Cardiac fibroblast (primary cell): ENCODE results near the gene PDS5A.

Experiments used
- DNase-seq, 2 donors: peaks; one replicate each; pipeline versions ENCODE4 v3.0.0 to v3.0.0-alpha.2; 2010; ENCODE audit warnings: low read depth in 2 of 2
- H3K4me3 ChIP-seq, 2 donors: replicated peaks in 1 of 2; 1 replicate in 1 of 2; 2 replicates in 1 of 2; pipeline ENCODE4 v1.5.1; 2011; ENCODE audit warnings: low read depth in 2 of 2, low read length in 2 of 2, mild to moderate bottlenecking in 2 of 2, moderate library complexity in 1 of 2
- CTCF ChIP-seq: IDR thresholded peaks from one replicate; pipeline ENCODE4 v1.5.1; 2011; ENCODE audit warnings: low read depth, mild to moderate bottlenecking, low read length, inconsistent platforms

PDS5A gene

GRCh38 chr4:39883646-39884045, 94.1 kb downstream of the PDS5A start:
- DNase-seq: peak in 1 of 2 donors; percentile 16
- H3K4me3 ChIP-seq: no peak overlapping the region

GRCh38 chr4:39881789-39882188, 95.9 kb downstream of the PDS5A start:
- TF ChIP-seq CTCF: no peak
- no peak for DNase-seq
- H3K4me3 ChIP-seq: no peak overlapping the region

More at GRCh38 chr4:39883646-39884045, 94.1 kb downstream of the PDS5A start:
- TF ChIP-seq CTCF: no peak

- no peak for TF ChIP-seq CTCF
- H3K4me3 ChIP-seq: no peak overlapping the region
- no peak for DNase-seq
Measured at GRCh38 chr4:39877971-39878370, 99.7 kb downstream of the PDS5A start.

- peak; percentile 33 to 52 for DNase-seq
- TF ChIP-seq CTCF: no peak
- H3K4me3 ChIP-seq: no peak overlapping the region
Measured at GRCh38 chr4:39873823-39874222, 103.9 kb downstream of the PDS5A start.

- no peak for TF ChIP-seq CTCF
- no peak overlapping the region for H3K4me3 ChIP-seq
- no peak for DNase-seq
Measured at GRCh38 chr4:39865280-39865679, 112.4 kb downstream of the PDS5A start.

- H3K4me3 ChIP-seq: no peak overlapping the region
- no peak for TF ChIP-seq CTCF
- no peak for DNase-seq
Measured at GRCh38 chr4:39864391-39864790, 113.3 kb downstream of the PDS5A start.

GRCh38 chr4:39860804-39861203, 116.9 kb downstream of the PDS5A start:
- no peak overlapping the region for H3K4me3 ChIP-seq
- TF ChIP-seq CTCF: no peak
- no peak for DNase-seq
